Femur (tissue), 1 donor: ENCODE data around the gene HSPA8.
A peak's percentile ranks its signal among the peaks of the same experiment; 100 is the strongest.

Experiments
- DNase-seq: peaks from one replicate; pipeline ENCODE4 v3.0.0-alpha.2; 2017

HSPA8 gene

GRCh38 chr11:123046473-123047259 is 15.3 kb downstream of the HSPA8 start:
- DNase-seq, result no peak

- no peak for DNase-seq
Measured at GRCh38 chr11:123045101-123045500, 16.8 kb downstream of the HSPA8 start.

GRCh38 chr11:123041185-123041584 is 20.8 kb downstream of the HSPA8 start:
- DNase-seq, result no peak

- DNase-seq, result peak; percentile 55
Measured at GRCh38 chr11:123040111-123040432, 21.9 kb downstream of the HSPA8 start.

- no peak for DNase-seq
Measured at GRCh38 chr11:123035831-123036230, 26.1 kb downstream of the HSPA8 start.

- no peak for DNase-seq
Measured at GRCh38 chr11:123034597-123034996, 27.3 kb downstream of the HSPA8 start.

- no peak for DNase-seq
Measured at GRCh38 chr11:123033895-123034294, 28.0 kb downstream of the HSPA8 start.

GRCh38 chr11:123030517-123030916 is 31.4 kb downstream of the HSPA8 start:
- DNase-seq, result no peak

GRCh38 chr11:123020968-123021367 is 41.0 kb downstream of the HSPA8 start:
- DNase-seq, result no peak

GRCh38 chr11:123018702-123019101 is 43.2 kb downstream of the HSPA8 start:
- DNase-seq, result no peak

- no peak for DNase-seq
Measured at GRCh38 chr11:123011510-123011909, 50.4 kb downstream of the HSPA8 start.
